ENCODE results near the gene MNAT1.

MNAT1 gene

GRCh38 chr14:60931218-60931617, 196.7 kb downstream of the MNAT1 start:
- 0 out of 2 replicates have a peak, but pooled peaks cover 2% of the 10 kb centered on the region for H3K4me1 ChIP-seq (ENCODE audit: control insufficient read depth, insufficient read depth, low read length)
- CTCF ChIA-PET: no interaction called here
- 0 out of 2 replicates have a peak, but pooled peaks have one; percentile 13 for TF ChIP-seq PRDM1 (tag by site-specific recombination; IDR thresholded peaks at IDR 0.05)
- TF ChIP-seq KLF8 (tag by site-specific recombination; IDR thresholded peaks at IDR 0.05): no peak
- TF ChIP-seq ZNF530 (tag by site-specific recombination; IDR thresholded peaks at IDR 0.05; ENCODE audit: low read depth): no peak
- no peak for TF ChIP-seq HOXA7 (CRISPR knock-in tag; IDR thresholded peaks at IDR 0.05; ENCODE audit: borderline replicate concordance)
- no peak for TF ChIP-seq ZIC2 (tag by site-specific recombination; IDR thresholded peaks at IDR 0.05)
- H3K4me3 ChIP-seq (ENCODE audit: low read depth, low read length): no peak overlapping the region
- no peaks in the 10 kb centered on the region for H3K36me3 ChIP-seq (ENCODE audit: control insufficient read depth in 2 of 2, insufficient read depth in 1 of 2, low read length in 2 of 2)
- POLR2A ChIA-PET: no interaction called here
- H3K27ac ChIP-seq (ENCODE audit: extremely low read depth, low read depth, low read length): no peak overlapping the region
- no peaks in the 10 kb centered on the region for H3K9me3 ChIP-seq (ENCODE audit: control insufficient read depth, insufficient read depth, low read depth, low read length)

GRCh38 chr14:60933920-60934655, 199.5 kb downstream of the MNAT1 start:
- H3K4me3 ChIP-seq (ENCODE audit: low read depth, low read length): no peak overlapping the region
- H3K4me1 ChIP-seq (ENCODE audit: control insufficient read depth, insufficient read depth, low read length): 0 out of 2 replicates have a peak, but pooled peaks cover 2% of the 10 kb centered on the region
- H3K9me3 ChIP-seq (ENCODE audit: control insufficient read depth, insufficient read depth, low read depth, low read length): no peaks in the 10 kb centered on the region
- TF ChIP-seq, protein P1, sequence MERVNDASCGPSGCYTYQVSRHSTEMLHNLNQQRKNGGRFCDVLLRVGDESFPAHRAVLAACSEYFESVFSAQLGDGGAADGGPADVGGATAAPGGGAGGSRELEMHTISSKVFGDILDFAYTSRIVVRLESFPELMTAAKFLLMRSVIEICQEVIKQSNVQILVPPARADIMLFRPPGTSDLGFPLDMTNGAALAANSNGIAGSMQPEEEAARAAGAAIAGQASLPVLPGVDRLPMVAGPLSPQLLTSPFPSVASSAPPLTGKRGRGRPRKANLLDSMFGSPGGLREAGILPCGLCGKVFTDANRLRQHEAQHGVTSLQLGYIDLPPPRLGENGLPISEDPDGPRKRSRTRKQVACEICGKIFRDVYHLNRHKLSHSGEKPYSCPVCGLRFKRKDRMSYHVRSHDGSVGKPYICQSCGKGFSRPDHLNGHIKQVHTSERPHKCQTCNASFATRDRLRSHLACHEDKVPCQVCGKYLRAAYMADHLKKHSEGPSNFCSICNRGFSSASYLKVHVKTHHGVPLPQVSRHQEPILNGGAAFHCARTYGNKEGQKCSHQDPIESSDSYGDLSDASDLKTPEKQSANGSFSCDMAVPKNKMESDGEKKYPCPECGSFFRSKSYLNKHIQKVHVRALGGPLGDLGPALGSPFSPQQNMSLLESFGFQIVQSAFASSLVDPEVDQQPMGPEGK (tag by site-specific recombination; IDR thresholded peaks at IDR 0.05): no peak
- 0 out of 2 replicates have a peak, but pooled peaks have one; percentile 13 for TF ChIP-seq ZFHX2 (tag by site-specific recombination; conservative IDR thresholded peaks at IDR 0.05)
- TF ChIP-seq ZNF549 (tag by site-specific recombination; IDR thresholded peaks at IDR 0.05): peak; percentile 29; the same call in 1 of the 2 replicates
- CTCF ChIA-PET: no interaction called here
- no peak overlapping the region for H3K27ac ChIP-seq (ENCODE audit: extremely low read depth, low read depth, low read length)
- POLR2A ChIA-PET: no interaction called here
- no peaks in the 10 kb centered on the region for H3K36me3 ChIP-seq (ENCODE audit: control insufficient read depth in 2 of 2, insufficient read depth in 1 of 2, low read length in 2 of 2)

DNA sequence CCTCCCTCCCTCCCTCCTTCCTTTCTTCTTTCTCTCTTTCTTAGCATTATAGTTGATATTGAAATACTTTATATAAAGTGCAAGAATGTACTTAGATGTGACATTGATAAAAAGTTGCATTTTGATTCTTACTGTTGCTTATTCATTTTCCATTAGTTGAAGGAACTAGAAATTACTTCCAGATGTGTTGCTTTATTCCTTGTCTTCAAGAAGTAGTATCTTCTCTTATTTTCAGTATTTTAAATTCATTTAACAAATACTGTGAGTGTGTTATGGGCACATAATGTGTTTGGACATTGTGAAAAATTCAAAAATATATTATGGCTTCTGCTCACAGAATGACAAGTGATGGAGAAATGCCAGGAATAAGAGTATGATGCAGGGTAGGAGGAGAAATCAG, 200.8 kb downstream of the MNAT1 start:
- POLR2A ChIA-PET: no interaction called here
- TF ChIP-seq, protein P2, sequence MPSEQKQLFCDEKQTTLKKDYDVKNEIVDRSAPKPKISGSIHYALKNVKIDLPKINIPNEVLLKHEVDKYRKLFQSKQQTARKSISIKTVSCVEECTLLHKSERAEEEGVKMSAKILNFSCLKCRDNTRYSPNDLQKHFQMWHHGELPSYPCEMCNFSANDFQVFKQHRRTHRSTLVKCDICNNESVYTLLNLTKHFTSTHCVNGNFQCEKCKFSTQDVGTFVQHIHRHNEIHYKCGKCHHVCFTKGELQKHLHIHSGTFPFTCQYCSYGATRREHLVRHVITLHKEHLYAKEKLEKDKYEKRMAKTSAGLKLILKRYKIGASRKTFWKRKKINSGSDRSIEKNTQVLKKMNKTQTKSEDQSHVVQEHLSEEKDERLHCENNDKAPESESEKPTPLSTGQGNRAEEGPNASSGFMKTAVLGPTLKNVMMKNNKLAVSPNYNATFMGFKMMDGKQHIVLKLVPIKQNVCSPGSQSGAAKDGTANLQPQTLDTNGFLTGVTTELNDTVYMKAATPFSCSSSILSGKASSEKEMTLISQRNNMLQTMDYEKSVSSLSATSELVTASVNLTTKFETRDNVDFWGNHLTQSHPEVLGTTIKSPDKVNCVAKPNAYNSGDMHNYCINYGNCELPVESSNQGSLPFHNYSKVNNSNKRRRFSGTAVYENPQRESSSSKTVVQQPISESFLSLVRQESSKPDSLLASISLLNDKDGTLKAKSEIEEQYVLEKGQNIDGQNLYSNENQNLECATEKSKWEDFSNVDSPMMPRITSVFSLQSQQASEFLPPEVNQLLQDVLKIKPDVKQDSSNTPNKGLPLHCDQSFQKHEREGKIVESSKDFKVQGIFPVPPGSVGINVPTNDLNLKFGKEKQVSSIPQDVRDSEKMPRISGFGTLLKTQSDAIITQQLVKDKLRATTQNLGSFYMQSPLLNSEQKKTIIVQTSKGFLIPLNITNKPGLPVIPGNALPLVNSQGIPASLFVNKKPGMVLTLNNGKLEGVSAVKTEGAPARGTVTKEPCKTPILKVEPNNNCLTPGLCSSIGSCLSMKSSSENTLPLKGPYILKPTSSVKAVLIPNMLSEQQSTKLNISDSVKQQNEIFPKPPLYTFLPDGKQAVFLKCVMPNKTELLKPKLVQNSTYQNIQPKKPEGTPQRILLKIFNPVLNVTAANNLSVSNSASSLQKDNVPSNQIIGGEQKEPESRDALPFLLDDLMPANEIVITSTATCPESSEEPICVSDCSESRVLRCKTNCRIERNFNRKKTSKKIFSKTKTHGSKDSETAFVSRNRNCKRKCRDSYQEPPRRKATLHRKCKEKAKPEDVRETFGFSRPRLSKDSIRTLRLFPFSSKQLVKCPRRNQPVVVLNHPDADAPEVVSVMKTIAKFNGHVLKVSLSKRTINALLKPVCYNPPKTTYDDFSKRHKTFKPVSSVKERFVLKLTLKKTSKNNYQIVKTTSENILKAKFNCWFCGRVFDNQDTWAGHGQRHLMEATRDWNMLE (tag by site-specific recombination; conservative IDR thresholded peaks at IDR 0.05; ENCODE audit: low read depth): no peak
- CTCF ChIA-PET: no interaction called here
- Histone ChIP-seq H3K27ac (ENCODE audit: extremely low read depth, low read depth, low read length) (no peak overlapping the region), H3K36me3 (ENCODE audit: control insufficient read depth in 2 of 2, insufficient read depth in 1 of 2, low read length in 2 of 2) (no peaks in the 10 kb centered on the region), H3K9me3 (ENCODE audit: control insufficient read depth, insufficient read depth, low read depth, low read length) (no peaks in the 10 kb centered on the region), H3K4me1 (ENCODE audit: control insufficient read depth, insufficient read depth, low read length) (0 out of 2 replicates have a peak, but pooled peaks cover 2% of the 10 kb centered on the region), H3K4me3 (ENCODE audit: low read depth, low read length) (no peak overlapping the region)

DNA sequence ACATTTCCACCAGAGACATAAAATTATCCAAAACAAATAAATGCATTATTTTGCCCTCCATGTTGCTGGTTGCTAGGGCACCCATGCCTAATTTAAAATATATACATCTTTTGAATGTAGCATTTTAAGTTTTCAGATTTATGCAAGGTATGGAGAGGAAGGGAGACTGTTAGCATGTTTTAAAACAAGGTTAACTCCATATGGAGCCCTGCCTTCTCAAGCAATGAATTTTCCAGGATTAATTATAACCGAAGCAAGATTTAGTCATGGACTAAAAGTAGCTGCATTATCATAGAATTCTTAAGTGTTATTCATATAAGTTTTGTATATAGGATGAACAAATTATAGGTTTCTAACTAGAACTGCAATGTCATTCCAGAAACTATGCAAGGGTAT, 209.1 kb downstream of the MNAT1 start:
- peaks cover 20% of the 10 kb centered on the region for H3K4me1 ChIP-seq (ENCODE audit: control insufficient read depth, insufficient read depth, low read length)
- ChIA-PET CTCF (no interaction called here), POLR2A (no interaction called here)
- H3K27ac ChIP-seq (ENCODE audit: extremely low read depth, low read depth, low read length): no peak overlapping the region
- H3K9me3 ChIP-seq (ENCODE audit: control insufficient read depth, insufficient read depth, low read depth, low read length): no peaks in the 10 kb centered on the region
- no peak overlapping the region for H3K4me3 ChIP-seq (ENCODE audit: low read depth, low read length)
- no peak for TF ChIP-seq ZNF148 (tag by site-specific recombination; IDR thresholded peaks at IDR 0.05; ENCODE audit: borderline replicate concordance)
- no peaks in the 10 kb centered on the region; a peak in 1 of 3 replicates for H3K36me3 ChIP-seq (ENCODE audit: control insufficient read depth in 2 of 2, insufficient read depth in 1 of 2, low read length in 2 of 2)

Measured in HEK293 (cell line).